ENCODE data around the gene TRIM13. TPM values are rescaled to one million over a fixed set of nuclear protein-coding genes. Genes with fewer than 3 reads are reported as not detected.
A peak's percentile ranks its signal among the peaks of the same experiment; 100 is the strongest.

TRIM13 gene
- total and polyA plus RNA-seq, 12 donors, result 13.7 to 28.7 (median 21.0) TPM

- Histone ChIP-seq H3K4me3 (no peak overlapping the region), H3K27ac (no peak overlapping the region), H3K4me1 (replicated peaks in 1 of 2) (peaks cover 6 to 10% of the 10 kb centered on the region in 2 donors), H3K9me3 (replicated peaks in 1 of 3) (no peaks in the 10 kb centered on the region), H3K36me3 (replicated peaks in 1 of 2) (no peaks in the 10 kb centered on the region), H3K27me3 (no peaks in the 10 kb centered on the region)
- intact Hi-C loops (cut with DNase I), result loop anchor here in 1 of 2 donors (10.0 kb wide), 1 partner anchor 92 kb away; no protein-coding TSS in a partner anchor
- DNase-seq, result no peak
- TF ChIP-seq POLR2A (IDR thresholded peaks at IDR 0.05), result no peak
- TF ChIP-seq CTCF (IDR thresholded peaks at IDR 0.05), result no peak
These were observed 3.7 kb upstream of the TRIM13 start for GRCh38 chr13:49993111-49993510.

GRCh38 chr13:49993666-49994065 is 3.2 kb upstream of the TRIM13 start:
- 84 to 92% (median 86%) methylated on average over 5 of the region's 5 CpGs for WGBS, 4 donors
- H3K9me3 ChIP-seq (replicated peaks in 1 of 3), result no peaks in the 10 kb centered on the region
- TF ChIP-seq POLR2A (IDR thresholded peaks at IDR 0.05), result no peak
- no peak for TF ChIP-seq CTCF (IDR thresholded peaks at IDR 0.05)
- DNase-seq, result no peak
- no peaks in the 10 kb centered on the region for H3K36me3 ChIP-seq (replicated peaks in 1 of 2)
- peaks cover 11 to 15% of the 10 kb centered on the region in 2 donors for H3K4me1 ChIP-seq (replicated peaks in 1 of 2)
- H3K27me3 ChIP-seq, result no peaks in the 10 kb centered on the region
- no peak overlapping the region for H3K4me3 ChIP-seq
- intact Hi-C loops (cut with DNase I), result loop anchor here in 1 of 2 donors (10.0 kb wide), 1 partner anchor 91 kb away; no protein-coding TSS in a partner anchor
- no peak overlapping the region for H3K27ac ChIP-seq

GRCh38 chr13:49995625-49996101 is 1.2 kb upstream of the TRIM13 start:
- H3K27me3 ChIP-seq, result no peaks in the 10 kb centered on the region
- intact Hi-C loops (cut with DNase I), result loop anchor here in 1 of 2 donors (10.0 kb wide), 1 partner anchor 89 kb away; no protein-coding TSS in a partner anchor
- no peaks in the 10 kb centered on the region for H3K9me3 ChIP-seq (replicated peaks in 1 of 3)
- 33 to 48% (median 37%) methylated on average over 14 of the region's 14 CpGs for WGBS, 4 donors
- peaks cover 0 to 16% of the 10 kb centered on the region in 2 donors for H3K36me3 ChIP-seq (replicated peaks in 1 of 2)
- peak overlapping the region in 2 of 4 donors; percentile 69 to 89 for H3K4me3 ChIP-seq
- DNase-seq, result peak in 1 of 7 donors; percentile 10
- H3K27ac ChIP-seq, result peak overlapping the region in 4 of 5 donors; percentile 94 to 100 (median 95)
- peaks cover 12 to 35% of the 10 kb centered on the region in 2 donors for H3K4me1 ChIP-seq (replicated peaks in 1 of 2)
- no peak for TF ChIP-seq CTCF (IDR thresholded peaks at IDR 0.05)
- TF ChIP-seq POLR2A (IDR thresholded peaks at IDR 0.05), result no peak

- Histone ChIP-seq H3K27me3 (no peaks in the 10 kb centered on the region), H3K36me3 (replicated peaks in 1 of 2) (peaks cover 0 to 18% of the 10 kb centered on the region in 2 donors), H3K27ac (peak overlapping the region; percentile 93 to 100 (median 95)), H3K4me3 (peak overlapping the region in 3 of 4 donors; percentile 69 to 89 (median 83)), H3K9me3 (replicated peaks in 1 of 3) (no peaks in the 10 kb centered on the region), H3K4me1 (replicated peaks in 1 of 2) (peaks cover 17 to 42% of the 10 kb centered on the region in 2 donors)
- WGBS, 4 donors, result 0 to 1% (median 0%) methylated on average over 27 to 58 of the region's 68 CpGs
- intact Hi-C loops (cut with DNase I), result loop anchor here in 1 of 2 donors (10.0 kb wide), 1 partner anchor 88 kb away; no protein-coding TSS in a partner anchor
- peak; percentile 93 to 95 (median 94) for DNase-seq
- TF ChIP-seq POLR2A (IDR thresholded peaks at IDR 0.05) (peak; percentile 78 to 80), CTCF (IDR thresholded peaks at IDR 0.05) (peak in 1 of 6 experiments; percentile 12)
These were observed 504 bp upstream of the TRIM13 start for GRCh38 chr13:49996161-49996915.

All from adrenal gland (tissue), 12 donors.